SK-N-DZ (cell line): ENCODE data around the gene ACAD11.

Source experiments
- DNase-seq: peaks from one replicate; pipeline ENCODE4 v3.0.0-alpha.2; 2015; ENCODE audit warnings: low spot score

ACAD11 gene

GRCh38 chr3:132509096-132509495 lies 150.5 kb downstream of the ACAD11 start:
- no peak for DNase-seq
